Activated naive CD4-positive, alpha-beta T cell treated with anti-CD3 and anti-CD28 coated beads, Interleukin-2, amount 50 U/mL, for 72 hours (primary cell): ENCODE measurements around the gene CBFA2T3. TPM values are rescaled to one million over a fixed set of nuclear protein-coding genes. Genes with fewer than 3 reads are reported as not detected.

Experiments used
- ATAC-seq, 2 donors: fragments of 150-1000 bp; cut with Tn5 transposase; 2 replicates each; pipeline ENCODE4 v1.10.0; 2021; ENCODE audit warnings: mild to moderate bottlenecking in 2 of 2, moderate library complexity in 2 of 2
- DNase-seq, 2 donors: peaks; one replicate each; pipeline ENCODE4 v3.0.0; 2021 to 2022; ENCODE audit warnings: low spot score in 2 of 2
- H3K27ac Mint-ChIP-seq, 2 donors: one replicate each; pipeline ENCODE4 v1.8.0; 2022; ENCODE audit warnings: mild to moderate bottlenecking in 2 of 2, mixed read lengths in 2 of 2
- H3K36me3 Mint-ChIP-seq, 2 donors: one replicate each; pipeline ENCODE4 v1.8.0; 2022; ENCODE audit warnings: mixed read lengths in 2 of 2
- H3K9me3 Mint-ChIP-seq, 2 donors: one replicate each; pipeline ENCODE4 v1.8.0; 2022; ENCODE audit warnings: mixed read lengths in 2 of 2
- total RNA-seq, 2 donors: library from RNA; stranded (reverse); gene quantifications; one replicate each; pipeline ENCODE4 v1.2.3, GENCODE V29; 2022

The CBFA2T3 gene
- total RNA-seq, 2 donors from 2014 or later: 0.76 to 1.1 TPM

- H3K36me3 Mint-ChIP-seq: no peaks in the 10 kb centered on the region
- peak overlapping the region in 1 of 2 donors; percentile 22 for H3K27ac Mint-ChIP-seq
- ATAC-seq (no peak), DNase-seq (no peak)
- no peaks in the 10 kb centered on the region for H3K9me3 Mint-ChIP-seq
These were observed 13.0 kb upstream of the CBFA2T3 start for GRCh38 chr16:88989852-88990547.

GRCh38 chr16:88988980-88989811 is 12.2 kb upstream of the CBFA2T3 start:
- H3K27ac Mint-ChIP-seq: no peak overlapping the region
- H3K9me3 Mint-ChIP-seq: no peaks in the 10 kb centered on the region
- no peaks in the 10 kb centered on the region for H3K36me3 Mint-ChIP-seq
- no peak for ATAC-seq
- DNase-seq: no peak

- DNase-seq (no peak), ATAC-seq (no peak)
- H3K9me3 Mint-ChIP-seq: no peaks in the 10 kb centered on the region
- no peak overlapping the region for H3K27ac Mint-ChIP-seq
- no peaks in the 10 kb centered on the region for H3K36me3 Mint-ChIP-seq
These were observed 8.5 kb upstream of the CBFA2T3 start for GRCh38 chr16:88985521-88985920.

- DNase-seq: no peak
- peaks cover 0 to 4% of the 10 kb centered on the region in 2 donors for H3K9me3 Mint-ChIP-seq
- peak overlapping the region in 1 of 2 donors; percentile 16 for H3K27ac Mint-ChIP-seq
- no peaks in the 10 kb centered on the region for H3K36me3 Mint-ChIP-seq
- peak in 1 of 2 donors; percentile 55 for ATAC-seq
These were observed 7.0 kb upstream of the CBFA2T3 start for GRCh38 chr16:88983771-88984687.

- H3K36me3 Mint-ChIP-seq: no peaks in the 10 kb centered on the region
- peaks cover 0 to 4% of the 10 kb centered on the region in 2 donors for H3K9me3 Mint-ChIP-seq
- no peak for DNase-seq
- no peak overlapping the region for H3K27ac Mint-ChIP-seq
- ATAC-seq: no peak
These were observed 6.2 kb upstream of the CBFA2T3 start for GRCh38 chr16:88983165-88983564.

GRCh38 chr16:88982286-88983084 is 5.5 kb upstream of the CBFA2T3 start:
- H3K9me3 Mint-ChIP-seq: peaks cover 0 to 4% of the 10 kb centered on the region in 2 donors
- ATAC-seq (no peak), DNase-seq (no peak)
- peak overlapping the region in 1 of 2 donors; percentile 48 for H3K27ac Mint-ChIP-seq
- no peaks in the 10 kb centered on the region for H3K36me3 Mint-ChIP-seq

GRCh38 chr16:88979353-88980015 is 2.5 kb upstream of the CBFA2T3 start:
- no peak for DNase-seq
- no peak overlapping the region for H3K27ac Mint-ChIP-seq
- peaks cover 0 to 4% of the 10 kb centered on the region in 2 donors for H3K9me3 Mint-ChIP-seq
- no peak for ATAC-seq
- H3K36me3 Mint-ChIP-seq: no peaks in the 10 kb centered on the region

GRCh38 chr16:88978608-88979346 is 1.8 kb upstream of the CBFA2T3 start:
- Mint-ChIP-seq H3K27ac (no peak overlapping the region), H3K9me3 (peaks cover 0 to 4% of the 10 kb centered on the region in 2 donors), H3K36me3 (no peaks in the 10 kb centered on the region)
- no peak for ATAC-seq
- DNase-seq: no peak

- Mint-ChIP-seq H3K27ac (no peak overlapping the region), H3K9me3 (peaks cover 0 to 4% of the 10 kb centered on the region in 2 donors), H3K36me3 (no peaks in the 10 kb centered on the region)
- DNase-seq: no peak
- ATAC-seq: no peak
These were observed 1.0 kb upstream of the CBFA2T3 start for GRCh38 chr16:88977812-88978607.

- Mint-ChIP-seq H3K27ac (no peak overlapping the region), H3K9me3 (peaks cover 0 to 4% of the 10 kb centered on the region in 2 donors), H3K36me3 (no peaks in the 10 kb centered on the region)
- no peak for ATAC-seq
- no peak for DNase-seq
These were observed 515 bp downstream of the CBFA2T3 start for GRCh38 chr16:88976366-88977017.

- no peak overlapping the region for H3K27ac Mint-ChIP-seq
- ATAC-seq: peak in 1 of 2 donors; percentile 30
- no peak for DNase-seq
- H3K36me3 Mint-ChIP-seq: no peaks in the 10 kb centered on the region
- peaks cover 0 to 4% of the 10 kb centered on the region in 2 donors for H3K9me3 Mint-ChIP-seq
These were observed 1.4 kb downstream of the CBFA2T3 start for GRCh38 chr16:88975511-88976061.

GRCh38 chr16:88974916-88975215 is 2.1 kb downstream of the CBFA2T3 start:
- ATAC-seq (no peak), DNase-seq (no peak)
- Mint-ChIP-seq H3K9me3 (no peaks in the 10 kb centered on the region), H3K36me3 (no peaks in the 10 kb centered on the region), H3K27ac (no peak overlapping the region)

- DNase-seq (no peak), ATAC-seq (no peak)
- Mint-ChIP-seq H3K36me3 (no peaks in the 10 kb centered on the region), H3K27ac (no peak overlapping the region), H3K9me3 (no peaks in the 10 kb centered on the region)
These were observed 2.7 kb downstream of the CBFA2T3 start for GRCh38 chr16:88974080-88974915.
